HEK293 (cell line): Measurements from ENCODE around the gene CD302.

Experiments used
- SP7 ChIP-seq: fragments of 450-650 bp; formaldehyde crosslinking; IDR thresholded peaks from 2 replicates; pipeline ENCODE4 v1.5.1; 2016; ENCODE audit warnings: missing biosample characterization, missing genetic modification characterization
- TCF7L2 ChIP-seq: IDR thresholded peaks from 2 replicates; pipeline ENCODE4 v1.6.1; 2011; ENCODE audit warnings: low read depth, mild to moderate bottlenecking, inconsistent platforms, low read length, moderate library complexity, borderline replicate concordance
- YY2 ChIP-seq: fragments of 450-650 bp; formaldehyde crosslinking; IDR thresholded peaks from 2 replicates; pipeline ENCODE4 v1.5.1; 2016; ENCODE audit warnings: missing biosample characterization, missing genetic modification characterization
- ZBTB7A ChIP-seq: fragments of 450-650 bp; formaldehyde crosslinking; IDR thresholded peaks from 2 replicates; pipeline ENCODE4 v1.5.1; 2016; ENCODE audit warnings: low read depth, missing biosample characterization, missing genetic modification characterization
- ZNF114 ChIP-seq: fragments of 450-650 bp; formaldehyde crosslinking; IDR thresholded peaks from 2 replicates; pipeline ENCODE4 v1.5.0; 2017; ENCODE audit warnings: missing biosample characterization, missing genetic modification characterization
- ZNF202 ChIP-seq: fragments of 450-650 bp; formaldehyde crosslinking; IDR thresholded peaks from 2 replicates; pipeline ENCODE4 v1.5.1; 2016; ENCODE audit warnings: missing biosample characterization, missing genetic modification characterization, borderline replicate concordance
- TF ChIP-seq, protein P1 (sequence below): fragments of 450-650 bp; formaldehyde crosslinking; IDR thresholded peaks from 2 replicates; pipeline ENCODE4 v1.5.1; 2016; ENCODE audit warnings: missing biosample characterization, missing genetic modification characterization, borderline replicate concordance
- TF ChIP-seq, protein P2 (sequence below): fragments of 450-650 bp; formaldehyde crosslinking; IDR thresholded peaks from 2 replicates; pipeline ENCODE4 v1.5.1; 2016; ENCODE audit warnings: missing biosample characterization, missing genetic modification characterization

Gene CD302

DNA sequence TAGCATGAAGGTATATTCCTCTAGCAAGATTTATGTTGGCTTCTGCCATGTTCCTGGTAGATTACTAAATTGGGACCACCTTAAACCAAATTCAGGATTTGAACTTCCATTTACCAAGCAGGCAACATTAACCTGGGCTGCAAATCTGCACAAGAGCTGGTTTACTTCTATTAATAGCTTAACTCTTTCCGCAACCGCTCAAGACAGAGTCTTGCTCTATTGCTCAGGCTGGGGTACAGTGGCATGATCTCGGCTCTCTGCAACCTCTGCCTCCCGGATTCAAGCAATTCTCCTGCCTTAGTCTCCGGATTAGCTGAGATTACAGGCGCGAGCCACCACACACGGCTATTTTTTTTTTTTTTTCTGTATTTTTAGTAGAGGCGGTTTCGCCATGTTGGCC is 77.3 kb downstream of the CD302 start (continued):
- TF ChIP-seq, protein P1, sequence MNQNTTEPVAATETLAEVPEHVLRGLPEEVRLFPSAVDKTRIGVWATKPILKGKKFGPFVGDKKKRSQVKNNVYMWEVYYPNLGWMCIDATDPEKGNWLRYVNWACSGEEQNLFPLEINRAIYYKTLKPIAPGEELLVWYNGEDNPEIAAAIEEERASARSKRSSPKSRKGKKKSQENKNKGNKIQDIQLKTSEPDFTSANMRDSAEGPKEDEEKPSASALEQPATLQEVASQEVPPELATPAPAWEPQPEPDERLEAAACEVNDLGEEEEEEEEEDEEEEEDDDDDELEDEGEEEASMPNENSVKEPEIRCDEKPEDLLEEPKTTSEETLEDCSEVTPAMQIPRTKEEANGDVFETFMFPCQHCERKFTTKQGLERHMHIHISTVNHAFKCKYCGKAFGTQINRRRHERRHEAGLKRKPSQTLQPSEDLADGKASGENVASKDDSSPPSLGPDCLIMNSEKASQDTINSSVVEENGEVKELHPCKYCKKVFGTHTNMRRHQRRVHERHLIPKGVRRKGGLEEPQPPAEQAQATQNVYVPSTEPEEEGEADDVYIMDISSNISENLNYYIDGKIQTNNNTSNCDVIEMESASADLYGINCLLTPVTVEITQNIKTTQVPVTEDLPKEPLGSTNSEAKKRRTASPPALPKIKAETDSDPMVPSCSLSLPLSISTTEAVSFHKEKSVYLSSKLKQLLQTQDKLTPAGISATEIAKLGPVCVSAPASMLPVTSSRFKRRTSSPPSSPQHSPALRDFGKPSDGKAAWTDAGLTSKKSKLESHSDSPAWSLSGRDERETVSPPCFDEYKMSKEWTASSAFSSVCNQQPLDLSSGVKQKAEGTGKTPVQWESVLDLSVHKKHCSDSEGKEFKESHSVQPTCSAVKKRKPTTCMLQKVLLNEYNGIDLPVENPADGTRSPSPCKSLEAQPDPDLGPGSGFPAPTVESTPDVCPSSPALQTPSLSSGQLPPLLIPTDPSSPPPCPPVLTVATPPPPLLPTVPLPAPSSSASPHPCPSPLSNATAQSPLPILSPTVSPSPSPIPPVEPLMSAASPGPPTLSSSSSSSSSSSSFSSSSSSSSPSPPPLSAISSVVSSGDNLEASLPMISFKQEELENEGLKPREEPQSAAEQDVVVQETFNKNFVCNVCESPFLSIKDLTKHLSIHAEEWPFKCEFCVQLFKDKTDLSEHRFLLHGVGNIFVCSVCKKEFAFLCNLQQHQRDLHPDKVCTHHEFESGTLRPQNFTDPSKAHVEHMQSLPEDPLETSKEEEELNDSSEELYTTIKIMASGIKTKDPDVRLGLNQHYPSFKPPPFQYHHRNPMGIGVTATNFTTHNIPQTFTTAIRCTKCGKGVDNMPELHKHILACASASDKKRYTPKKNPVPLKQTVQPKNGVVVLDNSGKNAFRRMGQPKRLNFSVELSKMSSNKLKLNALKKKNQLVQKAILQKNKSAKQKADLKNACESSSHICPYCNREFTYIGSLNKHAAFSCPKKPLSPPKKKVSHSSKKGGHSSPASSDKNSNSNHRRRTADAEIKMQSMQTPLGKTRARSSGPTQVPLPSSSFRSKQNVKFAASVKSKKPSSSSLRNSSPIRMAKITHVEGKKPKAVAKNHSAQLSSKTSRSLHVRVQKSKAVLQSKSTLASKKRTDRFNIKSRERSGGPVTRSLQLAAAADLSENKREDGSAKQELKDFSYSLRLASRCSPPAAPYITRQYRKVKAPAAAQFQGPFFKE (tag by site-specific recombination): no peak
- TF ChIP-seq SP7 (no peak), TCF7L2 (no peak), ZBTB7A (no peak), ZNF114 (tag by site-specific recombination) (no peak), YY2 (no peak), ZNF202 (no peak)
- TF ChIP-seq, protein P2, sequence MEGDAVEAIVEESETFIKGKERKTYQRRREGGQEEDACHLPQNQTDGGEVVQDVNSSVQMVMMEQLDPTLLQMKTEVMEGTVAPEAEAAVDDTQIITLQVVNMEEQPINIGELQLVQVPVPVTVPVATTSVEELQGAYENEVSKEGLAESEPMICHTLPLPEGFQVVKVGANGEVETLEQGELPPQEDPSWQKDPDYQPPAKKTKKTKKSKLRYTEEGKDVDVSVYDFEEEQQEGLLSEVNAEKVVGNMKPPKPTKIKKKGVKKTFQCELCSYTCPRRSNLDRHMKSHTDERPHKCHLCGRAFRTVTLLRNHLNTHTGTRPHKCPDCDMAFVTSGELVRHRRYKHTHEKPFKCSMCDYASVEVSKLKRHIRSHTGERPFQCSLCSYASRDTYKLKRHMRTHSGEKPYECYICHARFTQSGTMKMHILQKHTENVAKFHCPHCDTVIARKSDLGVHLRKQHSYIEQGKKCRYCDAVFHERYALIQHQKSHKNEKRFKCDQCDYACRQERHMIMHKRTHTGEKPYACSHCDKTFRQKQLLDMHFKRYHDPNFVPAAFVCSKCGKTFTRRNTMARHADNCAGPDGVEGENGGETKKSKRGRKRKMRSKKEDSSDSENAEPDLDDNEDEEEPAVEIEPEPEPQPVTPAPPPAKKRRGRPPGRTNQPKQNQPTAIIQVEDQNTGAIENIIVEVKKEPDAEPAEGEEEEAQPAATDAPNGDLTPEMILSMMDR (tag by site-specific recombination): no peak
